ENCODE results near the gene TMC5.
"Not testable (repeated sequence)": the region's sequence is repeated elsewhere in the genome, so short reads cannot be mapped to it uniquely, and the experiment has no call there.

TMC5 gene

GRCh38 chr16:19410435-19411171 lies 7.1 kb upstream of the TMC5 start:
- Histone ChIP-seq H3K27ac (no peak overlapping the region), H3K4me3 (peak overlapping the region; percentile 66)
- DNase-seq (ENCODE audit: low spot score) = no peak
- TF ChIP-seq, protein P1, sequence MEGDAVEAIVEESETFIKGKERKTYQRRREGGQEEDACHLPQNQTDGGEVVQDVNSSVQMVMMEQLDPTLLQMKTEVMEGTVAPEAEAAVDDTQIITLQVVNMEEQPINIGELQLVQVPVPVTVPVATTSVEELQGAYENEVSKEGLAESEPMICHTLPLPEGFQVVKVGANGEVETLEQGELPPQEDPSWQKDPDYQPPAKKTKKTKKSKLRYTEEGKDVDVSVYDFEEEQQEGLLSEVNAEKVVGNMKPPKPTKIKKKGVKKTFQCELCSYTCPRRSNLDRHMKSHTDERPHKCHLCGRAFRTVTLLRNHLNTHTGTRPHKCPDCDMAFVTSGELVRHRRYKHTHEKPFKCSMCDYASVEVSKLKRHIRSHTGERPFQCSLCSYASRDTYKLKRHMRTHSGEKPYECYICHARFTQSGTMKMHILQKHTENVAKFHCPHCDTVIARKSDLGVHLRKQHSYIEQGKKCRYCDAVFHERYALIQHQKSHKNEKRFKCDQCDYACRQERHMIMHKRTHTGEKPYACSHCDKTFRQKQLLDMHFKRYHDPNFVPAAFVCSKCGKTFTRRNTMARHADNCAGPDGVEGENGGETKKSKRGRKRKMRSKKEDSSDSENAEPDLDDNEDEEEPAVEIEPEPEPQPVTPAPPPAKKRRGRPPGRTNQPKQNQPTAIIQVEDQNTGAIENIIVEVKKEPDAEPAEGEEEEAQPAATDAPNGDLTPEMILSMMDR (IDR thresholded peaks at IDR 0.05) = no peak

GRCh38 chr16:19411298-19411697 lies 6.4 kb upstream of the TMC5 start:
- DNase-seq (ENCODE audit: low spot score) = no peak
- TF ChIP-seq, protein P1 (IDR thresholded peaks at IDR 0.05) = no peak
- Histone ChIP-seq H3K4me3 (no peak overlapping the region), H3K27ac (no peak overlapping the region)

DNA sequence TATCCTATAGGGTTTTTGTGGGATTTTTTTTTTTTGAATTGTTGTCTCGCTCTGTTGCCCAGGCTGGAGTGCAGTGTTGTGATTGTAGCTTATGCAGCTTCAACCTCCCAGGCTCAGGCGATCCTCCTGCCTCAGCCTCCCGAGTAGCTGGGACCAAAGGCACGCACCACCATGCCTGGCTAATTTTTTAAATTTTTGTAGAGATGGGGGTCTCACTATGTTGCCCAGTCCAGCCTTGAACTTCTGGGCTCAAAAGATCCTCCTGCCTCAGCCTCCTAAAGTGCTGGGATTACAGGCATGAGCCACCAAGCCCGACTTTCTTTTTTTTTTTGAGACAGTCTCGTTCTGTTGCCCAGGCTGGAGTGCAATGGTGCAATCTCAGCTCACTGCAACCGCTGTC lies 5.6 kb upstream of the TMC5 start:
- H3K4me3 ChIP-seq, H3K27ac ChIP-seq: not testable (repeated sequence)

GRCh38 chr16:19415461-19415860 lies 2.2 kb upstream of the TMC5 start:
- TF ChIP-seq, protein P1 (IDR thresholded peaks at IDR 0.05) = no peak
- no peak overlapping the region for H3K27ac ChIP-seq
- H3K4me3 ChIP-seq = no peak overlapping the region
- DNase-seq (ENCODE audit: low spot score) = no peak

More for the DNA sequence above, 5.6 kb upstream of the TMC5 start:
- not testable (repeated sequence) for DNase-seq (ENCODE audit: low spot score)

- H3K27ac ChIP-seq = no peak overlapping the region
- TF ChIP-seq, protein P1 (IDR thresholded peaks at IDR 0.05) = no peak
- H3K4me3 ChIP-seq = no peak overlapping the region
- no peak for DNase-seq (ENCODE audit: low spot score)
Observed at GRCh38 chr16:19415918-19416317, 1.8 kb upstream of the TMC5 start.

GRCh38 chr16:19418200-19418599 lies 517 bp downstream of the TMC5 start:
- H3K27ac ChIP-seq = no peak overlapping the region
- no peak for DNase-seq (ENCODE audit: low spot score)
- TF ChIP-seq, protein P1 (IDR thresholded peaks at IDR 0.05) = no peak
- H3K4me3 ChIP-seq = no peak overlapping the region

- no peak for DNase-seq (ENCODE audit: low spot score)
- Histone ChIP-seq H3K27ac (no peak overlapping the region), H3K4me3 (no peak overlapping the region)
- TF ChIP-seq, protein P1 (IDR thresholded peaks at IDR 0.05) = no peak
Observed at GRCh38 chr16:19419698-19420075, 2.0 kb downstream of the TMC5 start.

All from coronary artery (tissue), 2 donors.